Hepatocyte (in vitro differentiated cells): ENCODE results near the gene TBC1D30. TPM values are rescaled to one million over a fixed set of nuclear protein-coding genes. Genes with fewer than 3 reads are reported as not detected.
"Not testable (repeated sequence)": the region's sequence is repeated elsewhere in the genome, so short reads cannot be mapped to it uniquely, and the experiment has no call there.

Experiments used
- DNase-seq: peaks from one replicate; pipeline ENCODE4 v3.0.0-alpha.2; 2016; ENCODE audit warnings: low spot score
- H2AFZ ChIP-seq: fragments of 200-600 bp; sonication (generic); 2 replicates; pipeline ENCODE4 v1.6.0; 2016; ENCODE audit warnings: antibody characterized with exemption, mild to moderate bottlenecking
- H3K27ac ChIP-seq: fragments of 200-600 bp; sonication (generic); 2 replicates; pipeline ENCODE4 v1.5.1; 2016; ENCODE audit warnings: mild to moderate bottlenecking
- H3K27me3 ChIP-seq: fragments of 200-600 bp; sonication (generic); 2 replicates; pipeline ENCODE4 v1.6.1; 2016
- H3K36me3 ChIP-seq: fragments of 200-600 bp; sonication (generic); replicated peaks from 2 replicates; pipeline ENCODE4 v1.5.1; 2016; ENCODE audit warnings: low read depth; ENCODE audit not compliant: insufficient read depth
- H3K4me1 ChIP-seq: fragments of 200-600 bp; sonication (generic); 2 replicates; pipeline ENCODE4 v1.5.1; 2016; ENCODE audit warnings: mild to moderate bottlenecking, moderate library complexity; ENCODE audit not compliant: insufficient read depth
- H3K4me2 ChIP-seq: fragments of 200-600 bp; sonication (generic); 2 replicates; pipeline ENCODE4 v1.6.0; 2016
- H3K4me3 ChIP-seq: fragments of 200-600 bp; sonication (generic); 2 replicates; pipeline ENCODE4 v1.5.1; 2016; ENCODE audit warnings: mild to moderate bottlenecking
- H3K79me2 ChIP-seq: fragments of 200-600 bp; sonication (generic); 2 replicates; pipeline ENCODE4 v1.6.0; 2017; ENCODE audit warnings: mild to moderate bottlenecking
- H3K9me2 ChIP-seq: fragments of 200-600 bp; sonication (generic); replicated peaks from 2 replicates; pipeline ENCODE4 v1.6.0; 2017; ENCODE audit warnings: mild to moderate bottlenecking; ENCODE audit not compliant: insufficient read depth
- H3K9me3 ChIP-seq: fragments of 200-600 bp; sonication (generic); 2 replicates; pipeline ENCODE4 v1.5.1; 2016; ENCODE audit warnings: low read depth, mild to moderate bottlenecking
- H4K20me1 ChIP-seq: fragments of 200-600 bp; sonication (generic); 2 replicates; pipeline ENCODE4 v1.6.0; 2016; ENCODE audit warnings: mild to moderate bottlenecking; ENCODE audit not compliant: insufficient read depth, poor library complexity, severe bottlenecking
- EZH2 ChIP-seq: fragments of 200-600 bp; sonication (generic); IDR thresholded peaks from 2 replicates; pipeline ENCODE4 v1.6.1; 2016; ENCODE audit warnings: antibody characterized with exemption, mild to moderate bottlenecking, borderline replicate concordance
- EZH2phosphoT487 ChIP-seq: fragments of 200-600 bp; sonication (generic); IDR thresholded peaks from one replicate; pipeline ENCODE4 v1.6.1; 2018; ENCODE audit warnings: antibody characterized with exemption, mild to moderate bottlenecking, low read depth, moderate library complexity; ENCODE audit not compliant: unreplicated experiment, severe bottlenecking
- WGBS: methylation state at CpG from one replicate; pipeline ENCODE4 v1.1.6; 2016; ENCODE audit warnings: low lambda C conversion rate; ENCODE audit errors: missing lambda C conversion rate; 5-methylcytosine and 5-hydroxymethylcytosine counted together
- polyA plus RNA-seq: library from polyadenylated mRNA; unstranded; fragments of >200 nt; fragmentation: Nextera tagmentation; extraction: Ambion mirVana; gene quantifications from 2 replicates; pipeline ENCODE4 v1.2.1, GENCODE V29; 2016
- total RNA-seq: library from RNA; depleted of rRNA; stranded (reverse); fragments of >200 nt; gene quantifications from 2 replicates; pipeline ENCODE4 v1.2.3, GENCODE V29; 2014
- TF ChIP-seq, protein P1 (sequence below): fragments of 200-600 bp; sonication (generic); IDR thresholded peaks from 2 replicates; pipeline ENCODE4 v1.5.1; 2016; ENCODE audit warnings: antibody characterized with exemption, mild to moderate bottlenecking; ENCODE audit not compliant: poor library complexity

The TBC1D30 gene
- total and polyA plus RNA-seq, 2 experiments from 2014 or later, result 5.3 to 5.6 TPM

DNA sequence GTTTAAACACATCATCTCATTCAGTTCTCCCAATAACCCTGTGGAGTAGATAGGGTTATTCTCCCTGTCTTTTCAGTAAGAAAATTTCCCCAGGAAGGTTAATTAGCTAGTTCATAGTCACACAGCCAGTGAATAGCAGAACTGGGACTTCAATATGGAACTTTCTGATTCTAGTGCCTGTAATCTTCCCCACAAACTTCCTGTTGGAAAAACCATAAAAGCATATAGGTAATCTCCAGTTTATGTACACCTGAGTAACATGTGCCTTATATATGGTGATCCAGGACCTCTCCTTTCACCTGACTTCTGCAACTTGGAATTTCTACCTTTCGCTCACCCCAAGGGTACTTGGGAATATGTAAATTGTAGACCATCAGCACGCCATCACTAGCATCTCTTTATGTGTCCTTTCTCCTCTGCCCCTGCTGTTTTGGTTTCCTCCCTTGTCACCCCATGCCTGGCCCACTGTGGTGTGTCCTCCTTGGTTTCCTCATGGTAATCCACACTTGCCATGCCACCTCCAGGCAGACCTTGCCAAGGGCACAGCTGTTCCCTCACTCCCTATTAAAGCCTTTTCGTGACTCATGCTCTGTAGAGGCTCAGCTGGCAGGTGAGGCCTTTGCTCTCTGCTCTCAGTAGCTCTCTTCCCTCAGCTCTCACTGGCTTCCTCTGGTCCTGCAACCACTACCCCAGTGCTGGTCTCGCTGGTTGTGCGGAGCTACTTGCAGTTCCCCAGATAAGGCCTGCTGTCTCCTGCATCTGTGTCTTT is 16.7 kb downstream of the TBC1D30 start:
- H2AFZ ChIP-seq, result no peak overlapping the region
- H3K9me2 ChIP-seq, result no peaks in the 10 kb centered on the region
- WGBS, result 91% methylated on average over 5 of the region's 5 CpGs
- no peak overlapping the region for H3K4me2 ChIP-seq
- no peaks in the 10 kb centered on the region for H3K27me3 ChIP-seq
- no peaks in the 10 kb centered on the region for H3K36me3 ChIP-seq
- no peak for TF ChIP-seq EZH2
- TF ChIP-seq EZH2phosphoT487, result no peak
- TF ChIP-seq, protein P1, sequence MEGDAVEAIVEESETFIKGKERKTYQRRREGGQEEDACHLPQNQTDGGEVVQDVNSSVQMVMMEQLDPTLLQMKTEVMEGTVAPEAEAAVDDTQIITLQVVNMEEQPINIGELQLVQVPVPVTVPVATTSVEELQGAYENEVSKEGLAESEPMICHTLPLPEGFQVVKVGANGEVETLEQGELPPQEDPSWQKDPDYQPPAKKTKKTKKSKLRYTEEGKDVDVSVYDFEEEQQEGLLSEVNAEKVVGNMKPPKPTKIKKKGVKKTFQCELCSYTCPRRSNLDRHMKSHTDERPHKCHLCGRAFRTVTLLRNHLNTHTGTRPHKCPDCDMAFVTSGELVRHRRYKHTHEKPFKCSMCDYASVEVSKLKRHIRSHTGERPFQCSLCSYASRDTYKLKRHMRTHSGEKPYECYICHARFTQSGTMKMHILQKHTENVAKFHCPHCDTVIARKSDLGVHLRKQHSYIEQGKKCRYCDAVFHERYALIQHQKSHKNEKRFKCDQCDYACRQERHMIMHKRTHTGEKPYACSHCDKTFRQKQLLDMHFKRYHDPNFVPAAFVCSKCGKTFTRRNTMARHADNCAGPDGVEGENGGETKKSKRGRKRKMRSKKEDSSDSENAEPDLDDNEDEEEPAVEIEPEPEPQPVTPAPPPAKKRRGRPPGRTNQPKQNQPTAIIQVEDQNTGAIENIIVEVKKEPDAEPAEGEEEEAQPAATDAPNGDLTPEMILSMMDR, result no peak
- no peaks in the 10 kb centered on the region for H3K4me1 ChIP-seq
- H3K79me2 ChIP-seq, result no peaks in the 10 kb centered on the region
- peak; percentile 18 for DNase-seq
- no peaks in the 10 kb centered on the region for H4K20me1 ChIP-seq
- H3K4me3 ChIP-seq, result no peak overlapping the region
- H3K9me3 ChIP-seq, result no peaks in the 10 kb centered on the region
- H3K27ac ChIP-seq, result peak overlapping the region; percentile 13

DNA sequence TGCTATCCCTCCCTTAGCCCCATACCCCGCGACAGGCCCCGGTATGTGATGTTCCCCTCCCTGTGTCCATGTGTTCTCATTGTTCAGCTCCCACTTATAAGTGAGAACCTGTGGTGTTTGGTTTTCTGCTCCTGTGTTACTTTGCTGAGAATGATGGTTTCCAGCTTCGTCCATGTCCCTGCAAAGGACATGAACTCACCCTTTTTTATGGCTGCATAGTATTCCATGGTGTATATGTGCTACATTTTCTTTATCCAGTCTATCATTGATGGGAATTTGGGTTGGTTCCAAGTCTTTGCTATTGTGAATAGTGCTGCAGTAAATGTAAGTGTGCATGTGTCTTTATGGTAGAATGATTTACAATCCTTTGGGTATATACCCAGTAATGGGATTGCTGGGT is 24.0 kb downstream of the TBC1D30 start:
- not testable (repeated sequence) for H4K20me1 ChIP-seq, H3K4me3 ChIP-seq, H2AFZ ChIP-seq, H3K4me1 ChIP-seq, H3K9me2 ChIP-seq, DNase-seq, H3K27ac ChIP-seq, H3K27me3 ChIP-seq, H3K36me3 ChIP-seq, H3K9me3 ChIP-seq, H3K4me2 ChIP-seq, H3K79me2 ChIP-seq
- WGBS, result 93% methylated on average over 4 of the region's 4 CpGs

DNA sequence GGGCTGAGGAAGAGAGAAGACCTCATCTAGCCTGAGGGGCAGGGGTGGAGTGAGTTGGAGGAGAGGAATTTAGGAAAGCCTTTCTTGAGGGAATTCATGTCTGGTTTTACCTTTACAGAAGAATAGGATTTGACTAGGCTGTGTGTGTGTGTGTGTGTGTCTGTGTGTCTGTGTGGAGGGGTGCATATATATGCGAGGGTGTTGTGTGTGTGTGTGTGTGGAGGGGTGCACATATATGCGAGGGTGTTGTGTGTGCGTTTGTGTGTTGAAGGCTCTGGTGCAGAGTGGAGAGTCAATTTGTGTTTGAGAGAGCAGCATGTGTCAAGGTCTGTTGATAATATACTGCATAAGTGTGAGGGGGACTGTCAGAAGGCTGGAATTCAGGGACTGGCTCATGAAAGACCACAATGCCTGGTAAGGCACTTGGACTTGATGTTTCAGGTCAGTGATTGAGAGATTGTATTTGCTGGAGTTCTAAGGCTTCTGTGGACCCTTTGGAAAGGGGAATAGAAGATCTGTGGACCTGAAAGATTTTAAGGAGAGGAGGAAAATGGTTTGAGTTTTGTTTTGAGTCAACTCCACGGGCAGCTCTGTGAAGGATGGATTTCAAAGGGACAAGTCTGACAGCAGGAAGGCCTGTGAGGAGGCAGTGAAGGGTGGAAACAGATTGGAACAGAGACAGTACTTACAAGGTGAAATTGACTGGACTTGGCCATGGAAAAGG is 34.6 kb downstream of the TBC1D30 start:
- no peaks in the 10 kb centered on the region for H3K9me2 ChIP-seq
- no peaks in the 10 kb centered on the region for H3K79me2 ChIP-seq
- no peaks in the 10 kb centered on the region for H4K20me1 ChIP-seq
- WGBS, result 89% methylated on average over 4 of the region's 4 CpGs
- no peak for DNase-seq
- H3K27ac ChIP-seq, result no peak overlapping the region
- peaks cover 9% of the 10 kb centered on the region for H3K27me3 ChIP-seq
- no peak overlapping the region for H3K4me2 ChIP-seq
- H3K4me1 ChIP-seq, result no peaks in the 10 kb centered on the region
- H2AFZ ChIP-seq, result no peak overlapping the region
- no peak for TF ChIP-seq EZH2
- TF ChIP-seq, protein P1, result no peak
- TF ChIP-seq EZH2phosphoT487, result no peak
- no peaks in the 10 kb centered on the region for H3K36me3 ChIP-seq
- H3K9me3 ChIP-seq, result no peaks in the 10 kb centered on the region
- H3K4me3 ChIP-seq, result no peak overlapping the region

DNA sequence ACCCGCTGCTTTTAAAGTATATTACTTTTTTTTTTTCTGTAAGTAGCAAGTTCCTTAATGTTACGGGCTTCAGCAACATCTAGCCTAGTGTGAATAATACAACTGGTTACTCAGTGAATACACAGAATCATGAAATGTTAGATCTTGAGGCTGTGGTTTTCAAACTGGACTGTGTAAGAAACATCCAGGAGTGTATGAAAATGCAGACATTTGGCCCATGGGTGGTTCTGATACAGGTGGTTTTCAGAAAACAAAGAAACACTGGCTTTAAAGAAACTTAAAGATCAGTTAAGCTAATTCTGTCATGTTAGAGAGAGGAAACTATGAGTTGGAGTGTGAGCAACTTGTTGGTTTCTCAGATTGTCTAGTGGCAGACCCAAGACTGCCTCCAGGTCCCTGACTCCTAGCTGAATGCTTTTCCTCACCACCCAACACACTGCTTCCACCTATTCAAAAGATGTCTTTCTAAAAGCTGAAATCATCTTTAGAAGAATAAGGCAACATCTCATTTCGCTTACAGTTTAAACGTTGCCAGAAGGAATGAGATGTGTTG is 36.1 kb downstream of the TBC1D30 start:
- H3K9me2 ChIP-seq, result no peaks in the 10 kb centered on the region
- H3K79me2 ChIP-seq, result no peaks in the 10 kb centered on the region
- no peak overlapping the region for H2AFZ ChIP-seq
- TF ChIP-seq EZH2 (no peak), EZH2phosphoT487 (no peak)
- TF ChIP-seq, protein P1, result no peak
- WGBS, result 91% methylated on average over 4 of the region's 4 CpGs
- no peak for DNase-seq
- H3K27me3 ChIP-seq, result peaks cover 9% of the 10 kb centered on the region
- no peaks in the 10 kb centered on the region for H4K20me1 ChIP-seq
- H3K4me3 ChIP-seq, result no peak overlapping the region
- no peaks in the 10 kb centered on the region for H3K9me3 ChIP-seq
- H3K4me2 ChIP-seq, result no peak overlapping the region
- H3K27ac ChIP-seq, result no peak overlapping the region
- H3K36me3 ChIP-seq, result no peaks in the 10 kb centered on the region
- no peaks in the 10 kb centered on the region for H3K4me1 ChIP-seq
